ENCODE data around the gene MOGAT1.

GRCh38 chr2:222752746-222753145 is 81.3 kb downstream of the MOGAT1 start:
- no peak for TF ChIP-seq USF2 (IDR thresholded peaks at IDR 0.05; ENCODE audit: borderline replicate concordance, low read depth, low read length)
- TF ChIP-seq CTCF (IDR thresholded peaks at IDR 0.05): no peak
- TF ChIP-seq GATA2 (CRISPR knock-in tag; IDR thresholded peaks at IDR 0.05): no peak
- TF ChIP-seq IRF3 (IDR thresholded peaks at IDR 0.05; ENCODE audit: low read depth, low read length): no peak
- no peak for TF ChIP-seq EZH2phosphoT487 (IDR thresholded peaks at IDR 0.05; ENCODE audit: borderline replicate concordance, low read depth)
- TF ChIP-seq GABPA (IDR thresholded peaks at IDR 0.05; ENCODE audit: low read depth): no peak
- TF ChIP-seq EP300 (IDR thresholded peaks at IDR 0.05; ENCODE audit: borderline replicate concordance in 1 of 2, low read depth in 1 of 2, low read length in 1 of 2): no peak
- TF ChIP-seq YY1 (IDR thresholded peaks at IDR 0.05; ENCODE audit: low read depth): no peak
- TF ChIP-seq REST (IDR thresholded peaks at IDR 0.05; ENCODE audit: low read depth, low read length): no peak
- TF ChIP-seq CHD2 (IDR thresholded peaks at IDR 0.05; ENCODE audit: low read length, partially characterized antibody): no peak

Measured in SK-N-SH (cell line).